Measurements from ENCODE around the gene SORL1-AS1.

SORL1-AS1 gene

DNA sequence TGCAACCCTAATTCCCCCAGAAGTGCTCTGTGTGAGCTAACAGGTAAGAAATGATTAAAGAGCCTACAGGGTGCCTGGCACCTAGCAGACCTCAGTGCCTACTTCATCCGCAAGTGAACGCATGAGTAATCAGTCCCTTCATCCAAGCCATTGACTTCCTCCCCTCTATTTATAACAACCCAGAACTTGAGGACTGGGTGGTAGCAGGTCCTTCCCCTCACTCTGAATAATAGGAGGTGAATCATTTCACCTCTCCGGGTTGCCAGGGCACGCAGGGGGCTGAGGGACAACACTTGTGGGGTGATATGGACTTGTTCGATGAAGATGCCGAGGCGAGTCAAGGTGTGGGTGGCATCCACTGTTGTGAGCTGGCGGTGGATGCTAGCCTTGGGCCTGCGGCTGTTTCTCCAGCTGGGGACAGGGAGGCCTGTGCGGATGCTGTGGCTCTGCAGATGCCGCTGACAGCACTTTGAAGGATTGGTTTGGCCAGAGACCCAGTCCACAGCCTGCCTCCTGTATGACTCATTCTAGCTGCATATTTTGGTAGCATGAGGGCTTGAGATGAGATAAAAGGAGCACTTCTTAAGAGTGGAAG is 11.7 kb upstream of the SORL1-AS1 start:
- WGBS, 5 donors: 18 to 42% (median 36%) methylated on average over 11 of the region's 11 CpGs
- TF ChIP-seq POLR2A (IDR thresholded peaks at IDR 0.05): no peak
- peak; percentile 44 to 72 (median 56) for TF ChIP-seq POLR2AphosphoS5 (IDR thresholded peaks at IDR 0.05)
- H3K4me3 ChIP-seq: peak overlapping the region in 1 of 8 donors; percentile 34
- intact Hi-C loops (cut with DNase I; ENCODE audit: low total_unique reads): no loop called here
- H3K4me1 ChIP-seq: peaks cover 13 to 100% (median 69%) of the 10 kb centered on the region in 6 donors
- no peaks in the 10 kb centered on the region for H3K27me3 ChIP-seq (replicated peaks in 1 of 7)
- peak overlapping the region in 5 of 8 donors; percentile 34 to 75 (median 57) for H3K27ac ChIP-seq
- H3K36me3 ChIP-seq: no peaks in the 10 kb centered on the region
- H3K9me3 ChIP-seq: no peaks in the 10 kb centered on the region
- DNase-seq: peak; percentile 81

DNA sequence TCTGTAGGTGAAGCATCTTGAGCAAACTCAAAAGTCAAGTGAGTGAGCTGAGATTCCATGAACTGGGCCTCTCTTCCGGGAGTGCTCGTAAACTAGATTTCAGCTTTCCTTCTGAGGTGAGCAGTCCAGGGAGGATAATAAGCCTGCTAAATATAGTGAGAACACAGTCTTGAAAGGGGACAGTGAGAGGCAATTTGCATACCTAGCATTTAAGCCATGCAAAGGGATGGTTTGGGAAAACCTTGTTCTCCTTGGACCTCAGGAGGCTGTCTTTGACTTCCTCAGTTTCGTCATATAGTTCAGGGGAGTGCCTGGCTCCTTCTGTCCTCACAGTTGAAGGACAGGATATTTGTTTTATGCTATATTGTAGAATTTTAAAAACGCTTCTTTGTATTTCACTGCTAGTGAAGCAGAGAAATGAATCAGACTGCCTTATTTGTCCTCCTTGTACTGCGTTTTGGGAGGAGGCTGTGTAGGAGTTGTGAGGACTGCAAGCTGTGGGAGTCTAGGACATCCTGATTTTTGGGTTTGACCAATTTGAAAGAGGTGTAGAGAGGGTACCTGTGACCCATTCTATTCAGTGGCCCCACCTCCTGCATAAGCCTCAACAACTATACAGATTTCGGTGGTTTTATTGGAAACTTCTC is 11.0 kb upstream of the SORL1-AS1 start:
- intact Hi-C loops (cut with DNase I; ENCODE audit: low total_unique reads): no loop called here
- Histone ChIP-seq H3K27ac (peak overlapping the region in 5 of 8 donors; percentile 34 to 75 (median 57)), H3K9me3 (no peaks in the 10 kb centered on the region), H3K36me3 (no peaks in the 10 kb centered on the region), H3K4me3 (peak overlapping the region in 1 of 8 donors; percentile 34), H3K4me1 (peaks cover 13 to 100% (median 65%) of the 10 kb centered on the region in 6 donors), H3K27me3 (replicated peaks in 1 of 7) (no peaks in the 10 kb centered on the region)
- DNase-seq: no peak
- TF ChIP-seq, protein P1, sequence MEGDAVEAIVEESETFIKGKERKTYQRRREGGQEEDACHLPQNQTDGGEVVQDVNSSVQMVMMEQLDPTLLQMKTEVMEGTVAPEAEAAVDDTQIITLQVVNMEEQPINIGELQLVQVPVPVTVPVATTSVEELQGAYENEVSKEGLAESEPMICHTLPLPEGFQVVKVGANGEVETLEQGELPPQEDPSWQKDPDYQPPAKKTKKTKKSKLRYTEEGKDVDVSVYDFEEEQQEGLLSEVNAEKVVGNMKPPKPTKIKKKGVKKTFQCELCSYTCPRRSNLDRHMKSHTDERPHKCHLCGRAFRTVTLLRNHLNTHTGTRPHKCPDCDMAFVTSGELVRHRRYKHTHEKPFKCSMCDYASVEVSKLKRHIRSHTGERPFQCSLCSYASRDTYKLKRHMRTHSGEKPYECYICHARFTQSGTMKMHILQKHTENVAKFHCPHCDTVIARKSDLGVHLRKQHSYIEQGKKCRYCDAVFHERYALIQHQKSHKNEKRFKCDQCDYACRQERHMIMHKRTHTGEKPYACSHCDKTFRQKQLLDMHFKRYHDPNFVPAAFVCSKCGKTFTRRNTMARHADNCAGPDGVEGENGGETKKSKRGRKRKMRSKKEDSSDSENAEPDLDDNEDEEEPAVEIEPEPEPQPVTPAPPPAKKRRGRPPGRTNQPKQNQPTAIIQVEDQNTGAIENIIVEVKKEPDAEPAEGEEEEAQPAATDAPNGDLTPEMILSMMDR (IDR thresholded peaks at IDR 0.05 in 8 of 11, conservative IDR thresholded peaks at IDR 0.05 in 3 of 11): no peak
- TF ChIP-seq POLR2A (IDR thresholded peaks at IDR 0.05) (no peak), POLR2AphosphoS5 (IDR thresholded peaks at IDR 0.05) (no peak)
- 71 to 82% (median 74%) methylated on average over 6 of the region's 6 CpGs for WGBS, 5 donors

DNA sequence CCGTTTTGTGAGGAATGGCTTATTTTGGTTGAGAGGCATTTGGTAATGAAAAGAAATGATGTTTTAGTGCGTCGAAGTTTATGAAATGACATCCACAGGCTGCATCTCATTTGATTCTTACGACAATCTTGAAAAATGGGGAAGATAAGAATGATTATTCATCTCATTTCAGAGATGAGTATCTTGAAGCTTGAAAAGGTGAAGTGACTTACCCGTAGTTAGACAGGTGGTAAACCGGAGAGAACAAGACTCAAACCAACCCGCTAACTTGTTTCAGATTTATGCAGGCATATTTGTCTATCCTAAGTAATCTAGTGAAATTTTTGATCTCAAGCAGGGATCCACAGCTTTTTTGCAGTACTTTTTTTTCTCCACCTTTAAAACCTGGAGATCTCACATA is 9.1 kb upstream of the SORL1-AS1 start:
- H3K27me3 ChIP-seq (replicated peaks in 1 of 7): no peaks in the 10 kb centered on the region
- H3K27ac ChIP-seq: peak overlapping the region in 6 of 8 donors; percentile 12 to 94 (median 65)
- peak overlapping the region in 1 of 8 donors; percentile 15 for H3K4me3 ChIP-seq
- H3K4me1 ChIP-seq: peaks cover 13 to 100% (median 49%) of the 10 kb centered on the region in 6 donors
- no peak for DNase-seq
- peaks cover 0 to 5% (median 0%) of the 10 kb centered on the region in 6 donors for H3K36me3 ChIP-seq
- TF ChIP-seq POLR2AphosphoS5 (IDR thresholded peaks at IDR 0.05) (no peak), POLR2A (IDR thresholded peaks at IDR 0.05) (no peak)
- TF ChIP-seq, protein P1 (IDR thresholded peaks at IDR 0.05 in 8 of 11, conservative IDR thresholded peaks at IDR 0.05 in 3 of 11): no peak
- intact Hi-C loops (cut with DNase I; ENCODE audit: low total_unique reads): no loop called here
- 59 to 74% (median 69%) methylated on average over 7 of the region's 7 CpGs for WGBS, 5 donors
- H3K9me3 ChIP-seq: no peaks in the 10 kb centered on the region

DNA sequence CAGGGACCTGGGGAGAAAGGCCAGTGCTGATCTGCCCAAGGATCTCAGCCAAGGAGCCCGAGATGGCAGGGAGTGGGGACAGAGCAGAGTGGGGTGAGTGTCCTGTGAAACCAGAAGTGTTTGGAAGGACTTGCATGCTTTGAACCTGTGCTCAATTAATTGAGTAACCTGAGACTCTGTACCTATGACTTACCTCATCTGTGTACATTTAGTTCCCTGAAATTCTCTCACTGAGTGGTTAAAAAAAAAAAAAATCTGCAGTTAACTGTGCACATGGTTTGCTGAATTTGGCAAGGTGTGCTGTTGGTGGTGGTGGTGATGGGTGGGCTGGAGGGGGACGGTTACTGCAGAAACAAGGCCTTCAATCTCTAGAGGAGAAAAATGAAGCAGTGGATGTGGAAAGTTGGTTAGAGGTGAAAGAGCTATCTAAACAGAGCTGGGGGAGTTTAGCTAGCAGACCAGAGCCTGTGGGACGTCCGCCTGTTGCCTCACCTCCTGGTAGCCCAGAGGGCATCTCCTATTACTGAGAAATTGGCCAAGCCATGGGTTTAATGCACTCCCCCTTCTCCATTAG is 8.3 kb upstream of the SORL1-AS1 start:
- H3K27ac ChIP-seq: peak overlapping the region in 7 of 8 donors; percentile 12 to 94 (median 60)
- H3K36me3 ChIP-seq: peaks cover 0 to 5% (median 0%) of the 10 kb centered on the region in 6 donors
- peak overlapping the region in 1 of 8 donors; percentile 15 for H3K4me3 ChIP-seq
- TF ChIP-seq, protein P1 (IDR thresholded peaks at IDR 0.05 in 8 of 11, conservative IDR thresholded peaks at IDR 0.05 in 3 of 11): no peak
- TF ChIP-seq POLR2AphosphoS5 (IDR thresholded peaks at IDR 0.05) (no peak), POLR2A (IDR thresholded peaks at IDR 0.05) (no peak)
- intact Hi-C loops (cut with DNase I; ENCODE audit: low total_unique reads): no loop called here
- no peaks in the 10 kb centered on the region for H3K27me3 ChIP-seq (replicated peaks in 1 of 7)
- H3K9me3 ChIP-seq: no peaks in the 10 kb centered on the region
- no peak for DNase-seq
- peaks cover 9 to 100% (median 43%) of the 10 kb centered on the region in 6 donors for H3K4me1 ChIP-seq
- 55 to 76% (median 69%) methylated on average over 4 of the region's 4 CpGs for WGBS, 5 donors
